ENCODE results near the gene SNTG2. TPM values are rescaled to one million over a fixed set of nuclear protein-coding genes. Genes with fewer than 3 reads are reported as not detected.

Gene SNTG2
- total RNA-seq, 4 donors from 2014 or later: 3.3 to 7.4 (median 4.5) TPM

GRCh38 chr2:1173528-1173927 lies 222.9 kb downstream of the SNTG2 start:
- H3K36me3 ChIP-seq: no peaks in the 10 kb centered on the region
- H3K27ac ChIP-seq (replicated peaks in 1 of 4): no peak overlapping the region
- intact Hi-C loops (cut with DNase I): no loop called here
- TF ChIP-seq POLR2A (IDR thresholded peaks at IDR 0.05; ENCODE audit: low read depth): no peak
- TF ChIP-seq EP300 (IDR thresholded peaks at IDR 0.05): no peak
- H3K27me3 ChIP-seq: no peaks in the 10 kb centered on the region
- H3K9me3 ChIP-seq: peaks cover 0 to 9% (median 0%) of the 10 kb centered on the region in 4 donors
- H3K4me3 ChIP-seq: no peak overlapping the region
- WGBS: 90% methylated on average over 5 of the region's 5 CpGs
- peak; percentile 79 for DNase-seq (ENCODE audit: extremely low spot score)
- H3K4me1 ChIP-seq: no peaks in the 10 kb centered on the region

GRCh38 chr2:1181893-1182292 lies 231.2 kb downstream of the SNTG2 start:
- Histone ChIP-seq H3K9me3 (no peaks in the 10 kb centered on the region), H3K27ac (replicated peaks in 1 of 4) (no peak overlapping the region), H3K4me1 (peaks cover 0 to 6% (median 0%) of the 10 kb centered on the region in 4 donors), H3K36me3 (no peaks in the 10 kb centered on the region), H3K4me3 (no peak overlapping the region), H3K27me3 (no peaks in the 10 kb centered on the region)
- 82% methylated on average over 3 of the region's 3 CpGs for WGBS
- intact Hi-C loops (cut with DNase I): no loop called here
- peak; percentile 75 for DNase-seq (ENCODE audit: extremely low spot score)
- TF ChIP-seq POLR2AphosphoS5 (IDR thresholded peaks at IDR 0.05) (no peak), POLR2A (IDR thresholded peaks at IDR 0.05; ENCODE audit: low read depth) (no peak), EP300 (IDR thresholded peaks at IDR 0.05) (no peak)
- TF ChIP-seq, protein P1, sequence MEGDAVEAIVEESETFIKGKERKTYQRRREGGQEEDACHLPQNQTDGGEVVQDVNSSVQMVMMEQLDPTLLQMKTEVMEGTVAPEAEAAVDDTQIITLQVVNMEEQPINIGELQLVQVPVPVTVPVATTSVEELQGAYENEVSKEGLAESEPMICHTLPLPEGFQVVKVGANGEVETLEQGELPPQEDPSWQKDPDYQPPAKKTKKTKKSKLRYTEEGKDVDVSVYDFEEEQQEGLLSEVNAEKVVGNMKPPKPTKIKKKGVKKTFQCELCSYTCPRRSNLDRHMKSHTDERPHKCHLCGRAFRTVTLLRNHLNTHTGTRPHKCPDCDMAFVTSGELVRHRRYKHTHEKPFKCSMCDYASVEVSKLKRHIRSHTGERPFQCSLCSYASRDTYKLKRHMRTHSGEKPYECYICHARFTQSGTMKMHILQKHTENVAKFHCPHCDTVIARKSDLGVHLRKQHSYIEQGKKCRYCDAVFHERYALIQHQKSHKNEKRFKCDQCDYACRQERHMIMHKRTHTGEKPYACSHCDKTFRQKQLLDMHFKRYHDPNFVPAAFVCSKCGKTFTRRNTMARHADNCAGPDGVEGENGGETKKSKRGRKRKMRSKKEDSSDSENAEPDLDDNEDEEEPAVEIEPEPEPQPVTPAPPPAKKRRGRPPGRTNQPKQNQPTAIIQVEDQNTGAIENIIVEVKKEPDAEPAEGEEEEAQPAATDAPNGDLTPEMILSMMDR (IDR thresholded peaks at IDR 0.05): no peak

DNA sequence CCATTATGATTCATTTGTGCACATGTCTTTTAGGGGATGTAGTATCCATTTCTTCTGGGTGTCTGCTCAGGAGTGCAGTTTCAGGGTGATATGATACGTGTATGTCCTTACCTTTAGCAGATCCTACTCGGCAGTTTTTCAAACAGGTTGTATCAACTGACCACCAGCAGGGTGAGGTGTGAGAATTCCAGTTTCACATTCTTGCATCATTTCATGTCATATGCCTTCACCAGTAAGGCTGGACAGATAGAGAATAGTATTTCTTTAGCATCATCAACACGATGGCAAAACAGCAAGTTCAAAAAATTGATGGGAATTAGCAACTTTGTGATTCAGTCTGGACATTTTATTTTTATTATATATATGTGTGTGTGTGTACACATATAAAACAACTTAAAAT lies 232.7 kb downstream of the SNTG2 start:
- WGBS: 94% methylated on average over 3 of the region's 3 CpGs
- H3K4me1 ChIP-seq: peaks cover 0 to 7% (median 0%) of the 10 kb centered on the region in 4 donors
- TF ChIP-seq, protein P1 (IDR thresholded peaks at IDR 0.05): no peak
- TF ChIP-seq EP300 (IDR thresholded peaks at IDR 0.05) (no peak), POLR2AphosphoS5 (IDR thresholded peaks at IDR 0.05) (no peak)
- intact Hi-C loops (cut with DNase I): no loop called here
- H3K27me3 ChIP-seq: no peaks in the 10 kb centered on the region
- no peak for DNase-seq (ENCODE audit: extremely low spot score)
- no peaks in the 10 kb centered on the region for H3K36me3 ChIP-seq
- H3K27ac ChIP-seq (replicated peaks in 1 of 4): no peak overlapping the region
- no peak overlapping the region for H3K4me3 ChIP-seq
- no peaks in the 10 kb centered on the region for H3K9me3 ChIP-seq

- 42% methylated on average over 2 of the region's 2 CpGs for WGBS
- H3K27ac ChIP-seq (replicated peaks in 1 of 4): no peak overlapping the region
- H3K4me3 ChIP-seq: no peak overlapping the region
- H3K9me3 ChIP-seq: no peaks in the 10 kb centered on the region
- intact Hi-C loops (cut with DNase I): no loop called here
- TF ChIP-seq EP300 (IDR thresholded peaks at IDR 0.05): no peak
- TF ChIP-seq, protein P1 (IDR thresholded peaks at IDR 0.05): no peak
- no peak for TF ChIP-seq POLR2AphosphoS5 (IDR thresholded peaks at IDR 0.05)
- no peak for TF ChIP-seq POLR2A (IDR thresholded peaks at IDR 0.05; ENCODE audit: low read depth)
- H3K27me3 ChIP-seq: no peaks in the 10 kb centered on the region
- H3K36me3 ChIP-seq: no peaks in the 10 kb centered on the region
- DNase-seq (ENCODE audit: extremely low spot score): no peak
- H3K4me1 ChIP-seq: peaks cover 0 to 7% (median 0%) of the 10 kb centered on the region in 4 donors
Measured at GRCh38 chr2:1186421-1186820, 235.8 kb downstream of the SNTG2 start.

DNA sequence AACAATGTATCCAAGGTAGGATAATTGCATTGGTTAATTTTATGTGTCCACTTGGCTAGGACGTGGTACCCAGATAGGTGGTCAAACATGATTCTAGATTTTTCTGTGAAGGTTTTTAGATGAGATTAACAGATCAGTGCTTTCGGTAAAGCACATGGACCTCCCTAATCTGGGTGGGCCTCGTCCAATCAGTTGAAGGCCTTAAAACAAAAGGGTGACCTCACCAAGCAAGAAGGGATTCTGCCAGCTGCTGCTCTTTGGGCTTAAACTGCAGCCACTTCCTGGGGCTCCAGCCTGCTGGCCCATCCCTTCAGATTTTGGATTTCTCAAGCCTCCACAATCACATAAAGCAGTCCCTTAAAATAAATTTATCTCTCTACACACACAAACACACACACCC lies 236.5 kb downstream of the SNTG2 start:
- DNase-seq (ENCODE audit: extremely low spot score): no peak
- Histone ChIP-seq H3K36me3 (no peaks in the 10 kb centered on the region), H3K4me1 (peaks cover 0 to 7% (median 0%) of the 10 kb centered on the region in 4 donors), H3K27ac (replicated peaks in 1 of 4) (no peak overlapping the region), H3K4me3 (no peak overlapping the region), H3K9me3 (no peaks in the 10 kb centered on the region), H3K27me3 (no peaks in the 10 kb centered on the region)
- intact Hi-C loops (cut with DNase I): no loop called here
- 69% methylated on average over 3 of the region's 3 CpGs for WGBS
- TF ChIP-seq, protein P1 (IDR thresholded peaks at IDR 0.05): no peak
- TF ChIP-seq POLR2AphosphoS5 (IDR thresholded peaks at IDR 0.05) (no peak), EP300 (IDR thresholded peaks at IDR 0.05) (no peak), POLR2A (IDR thresholded peaks at IDR 0.05; ENCODE audit: low read depth) (no peak)

All from esophagus muscularis mucosa (tissue), 4 donors.